Measurements from ENCODE around the gene RCC1.

GRCh38 chr1:28579401-28579800 is 73.6 kb downstream of the RCC1 start:
- no peak for TF ChIP-seq POLR2A (IDR thresholded peaks at IDR 0.05)
- TF ChIP-seq CTCF (IDR thresholded peaks at IDR 0.05), result no peak

Data from stomach (tissue), 4 donors.